LNCAP (cell line): ENCODE results near the gene PLEKHM3.

Experiments
- CTCF ChIP-seq: fragments of 450-650 bp; IDR thresholded peaks from 2 replicates; pipeline ENCODE4 v1.5.1; 2017; ENCODE audit warnings: mild to moderate bottlenecking

Gene PLEKHM3

DNA sequence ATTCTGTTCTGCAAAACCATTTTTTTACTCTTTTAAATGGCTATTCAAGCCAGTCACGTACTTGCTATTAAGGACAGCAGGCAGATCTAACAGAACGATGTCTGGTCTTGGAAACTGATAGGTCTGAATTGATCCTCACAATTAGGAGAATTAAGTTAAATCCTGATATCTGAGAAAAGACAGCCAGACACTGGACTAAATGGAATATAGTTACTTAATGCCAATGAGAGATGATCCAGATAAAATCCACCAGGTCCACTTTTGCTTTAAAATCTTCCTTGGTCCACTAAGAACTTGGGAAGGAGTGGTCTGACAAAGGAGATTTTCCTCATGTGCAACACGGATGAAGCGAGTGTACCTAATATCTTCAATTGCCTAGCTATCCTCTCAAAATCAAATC is 86.9 kb downstream of the PLEKHM3 start:
- TF ChIP-seq CTCF = no peak

DNA sequence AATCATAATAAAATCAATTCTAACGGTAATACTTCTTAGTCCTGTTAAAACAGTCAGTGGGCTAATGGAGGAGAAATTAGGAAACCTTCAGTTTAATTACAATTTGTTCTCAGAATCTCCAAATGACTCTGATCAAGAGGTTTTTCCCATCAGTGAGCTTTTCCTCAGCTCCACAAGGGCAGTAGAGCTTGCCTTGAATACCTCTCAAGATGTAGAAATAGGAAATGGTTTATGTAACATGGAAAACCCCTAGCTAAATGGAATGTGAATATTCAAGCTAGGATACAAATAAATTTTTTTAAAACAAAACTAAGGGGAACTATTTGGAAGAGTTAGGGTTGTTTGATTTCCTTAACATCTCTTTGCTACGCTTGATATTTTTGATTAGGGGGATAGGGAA is 87.5 kb downstream of the PLEKHM3 start:
- no peak for TF ChIP-seq CTCF

DNA sequence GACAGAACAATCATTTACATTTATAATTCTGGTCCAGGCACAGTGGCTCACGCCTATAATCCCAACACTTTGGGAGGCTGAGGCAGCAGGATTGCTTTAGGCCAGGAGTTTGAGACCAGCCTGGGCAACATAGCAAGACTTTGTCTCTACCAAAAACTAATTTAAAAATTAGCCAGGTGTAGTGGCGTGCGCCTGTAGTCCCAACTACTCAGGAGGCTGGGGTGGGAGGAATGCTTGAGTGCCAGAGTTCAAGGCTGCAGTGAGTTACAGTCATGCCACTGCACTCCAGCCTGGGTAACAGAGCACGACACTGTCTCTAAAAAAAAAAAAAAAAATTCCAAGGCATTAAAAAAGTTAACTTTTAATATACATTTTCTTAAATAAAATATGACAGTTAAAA is 88.1 kb downstream of the PLEKHM3 start:
- TF ChIP-seq CTCF = no peak

DNA sequence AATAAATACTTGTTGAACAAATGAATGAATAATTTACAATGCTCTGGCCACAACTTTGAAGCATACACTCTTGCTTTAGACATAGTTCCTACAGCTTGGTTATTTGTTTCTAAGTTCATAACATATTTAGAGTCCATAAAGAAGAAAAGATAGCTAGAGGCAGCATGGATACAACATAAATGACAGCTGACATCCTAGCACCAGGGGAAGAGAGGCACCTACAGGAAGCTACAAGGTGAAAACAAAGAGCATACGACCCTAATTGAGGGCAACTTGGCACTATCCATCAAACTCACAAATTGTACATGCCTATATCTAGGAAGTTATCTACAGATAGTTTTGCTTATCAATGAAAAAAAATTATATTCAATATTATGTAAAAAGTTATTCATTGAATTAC is 88.9 kb downstream of the PLEKHM3 start:
- no peak for TF ChIP-seq CTCF

- TF ChIP-seq CTCF = no peak
Observed at GRCh38 chr2:207935991-207936370, 89.3 kb downstream of the PLEKHM3 start.

DNA sequence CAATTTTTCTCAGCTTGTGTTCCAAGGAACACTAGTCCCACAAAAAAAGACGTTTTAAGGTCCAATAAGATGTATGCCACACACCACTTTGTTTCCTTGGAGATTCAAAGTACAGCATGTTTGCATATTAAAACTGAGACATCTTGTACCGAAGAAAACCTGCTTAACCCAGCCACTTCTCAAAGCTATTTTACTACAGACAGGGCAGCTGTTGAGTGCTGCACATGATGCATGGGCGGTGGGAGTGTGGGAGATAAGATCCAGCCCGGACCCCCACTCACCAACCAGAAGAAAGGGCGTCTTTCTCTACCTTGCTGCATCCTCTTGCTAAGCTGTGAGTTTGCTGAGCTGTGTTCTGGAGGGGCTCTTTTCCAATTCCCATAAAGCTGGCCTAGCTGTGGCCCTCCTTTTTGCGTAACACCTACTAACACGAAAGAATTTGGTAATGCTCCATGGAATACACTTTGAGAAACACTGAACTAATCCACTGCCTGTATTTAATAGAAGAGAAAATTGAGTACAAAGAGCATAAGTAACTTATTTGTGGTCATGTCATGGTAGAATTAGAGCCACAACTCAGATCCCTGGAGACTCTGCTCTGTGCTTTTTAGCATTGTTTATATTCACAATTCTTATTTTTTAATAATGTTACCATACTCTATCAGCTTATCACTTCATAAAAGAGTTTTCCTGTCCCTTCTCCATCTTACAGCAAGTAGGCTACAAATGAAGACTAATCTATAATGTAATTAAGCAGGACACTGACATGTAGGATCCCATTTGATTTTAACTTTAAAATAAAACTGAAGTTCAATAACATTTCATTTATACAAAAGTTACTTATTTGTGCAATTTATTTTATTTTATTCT is 90.0 kb downstream of the PLEKHM3 start:
- no peak for TF ChIP-seq CTCF

- no peak for TF ChIP-seq CTCF
Observed at GRCh38 chr2:207934720-207935119, 90.6 kb downstream of the PLEKHM3 start.
